HCEC 1CT (cell line): ENCODE results near the gene CACNA1C.

Experiments used
- DNase-seq: peaks from one replicate; pipeline ENCODE4 v3.0.0-alpha.2; 2017

The CACNA1C gene

GRCh38 chr12:2378835-2379330 lies 326.1 kb downstream of the CACNA1C start:
- DNase-seq = no peak

GRCh38 chr12:2380946-2381345 lies 328.2 kb downstream of the CACNA1C start:
- no peak for DNase-seq

GRCh38 chr12:2382370-2383155 lies 329.8 kb downstream of the CACNA1C start:
- peak; percentile 12 for DNase-seq

GRCh38 chr12:2383325-2384028 lies 330.7 kb downstream of the CACNA1C start:
- no peak for DNase-seq

- DNase-seq = no peak
Measured at GRCh38 chr12:2384029-2384386, 331.2 kb downstream of the CACNA1C start.

GRCh38 chr12:2384533-2385351 lies 332.0 kb downstream of the CACNA1C start:
- DNase-seq = peak; percentile 5

- no peak for DNase-seq
Measured at GRCh38 chr12:2385529-2385928, 332.7 kb downstream of the CACNA1C start.

GRCh38 chr12:2386566-2386965 lies 333.8 kb downstream of the CACNA1C start:
- DNase-seq = no peak

- DNase-seq = no peak
Measured at GRCh38 chr12:2387103-2387834, 334.5 kb downstream of the CACNA1C start.

GRCh38 chr12:2389079-2389790 lies 336.4 kb downstream of the CACNA1C start:
- DNase-seq = no peak

- no peak for DNase-seq
Measured at GRCh38 chr12:2390133-2390532, 337.3 kb downstream of the CACNA1C start.

GRCh38 chr12:2390850-2391390 lies 338.1 kb downstream of the CACNA1C start:
- no peak for DNase-seq

GRCh38 chr12:2391740-2392331 lies 339.0 kb downstream of the CACNA1C start:
- DNase-seq = no peak

- no peak for DNase-seq
Measured at GRCh38 chr12:2393016-2393415, 340.2 kb downstream of the CACNA1C start.

- no peak for DNase-seq
Measured at GRCh38 chr12:2393996-2394395, 341.2 kb downstream of the CACNA1C start.

- peak; percentile 25 for DNase-seq
Measured at GRCh38 chr12:2395354-2395977, 342.7 kb downstream of the CACNA1C start.

GRCh38 chr12:2396448-2396871 lies 343.7 kb downstream of the CACNA1C start:
- DNase-seq = no peak

- DNase-seq = no peak
Measured at GRCh38 chr12:2397356-2398045, 344.7 kb downstream of the CACNA1C start.

GRCh38 chr12:2401040-2401439 lies 348.3 kb downstream of the CACNA1C start:
- no peak for DNase-seq

- DNase-seq = no peak
Measured at GRCh38 chr12:2402073-2402579, 349.3 kb downstream of the CACNA1C start.
